Subcutaneous adipose tissue (tissue), 4 donors: Measurements from ENCODE around the gene RARRES1. TPM values are rescaled to one million over a fixed set of nuclear protein-coding genes. Genes with fewer than 3 reads are reported as not detected.

Source experiments
- total RNA-seq, 4 donors: library from RNA; depleted of rRNA; stranded (reverse); fragments of >200 nt; gene quantifications; one replicate each; pipeline ENCODE4 v1.1.0, GENCODE V29; 2016
- TF ChIP-seq, protein P1 (sequence below): fragments of 450-650 bp; IDR thresholded peaks from one replicate; pipeline ENCODE4 v1.5.1; 2016; ENCODE audit warnings: low read depth, mild to moderate bottlenecking, control low read depth, antibody characterized with exemption, moderate library complexity

RARRES1 gene
- total RNA-seq, 4 donors from 2014 or later, result 6.2 to 39.9 (median 8.2) TPM

DNA sequence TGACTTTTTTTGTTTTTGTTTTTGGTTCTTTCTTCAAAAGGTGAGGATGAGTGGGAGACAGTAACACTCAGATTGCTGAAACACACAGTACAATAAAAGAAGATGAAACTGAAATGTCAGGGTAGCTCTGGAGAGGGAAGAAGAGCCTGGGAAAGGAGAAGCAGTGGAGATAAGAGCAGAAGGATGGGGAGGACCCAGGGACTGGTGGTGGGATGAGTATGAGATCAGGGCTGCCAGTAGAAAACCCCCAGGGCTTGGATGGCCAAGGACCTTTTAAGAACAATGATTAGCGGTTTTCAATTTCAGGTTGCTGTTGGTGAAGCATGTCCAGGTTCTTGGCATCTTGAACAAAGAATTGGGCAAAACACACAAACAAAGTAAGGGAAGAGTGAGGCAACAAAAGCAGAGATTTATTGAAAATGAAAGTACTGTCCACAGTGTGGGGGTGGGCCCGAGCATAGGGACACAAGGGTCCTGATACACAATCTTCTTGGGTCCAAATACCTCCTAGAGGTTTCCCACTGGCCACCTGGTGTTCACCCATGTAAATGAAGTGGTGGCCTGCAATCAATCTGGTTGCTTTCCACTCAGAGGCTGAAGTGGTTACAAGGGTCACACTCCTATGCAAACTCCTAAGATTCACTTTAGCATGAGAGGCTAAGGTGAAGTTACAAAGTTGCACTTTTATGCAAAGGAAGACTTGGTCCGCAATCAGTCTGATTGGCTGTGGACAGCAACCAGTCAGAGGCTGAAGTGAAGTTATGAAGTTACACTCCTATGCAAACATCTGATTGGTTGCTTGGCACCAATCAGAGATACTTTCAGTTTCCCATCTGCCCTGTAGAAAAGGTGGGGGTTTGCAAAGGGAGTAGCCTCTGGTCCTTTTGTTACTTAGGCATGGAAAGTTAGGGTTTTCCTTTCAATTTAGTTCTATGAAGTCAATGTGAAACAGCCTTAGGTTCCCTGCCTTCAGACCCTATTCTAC lies 43.5 kb upstream of the RARRES1 start:
- TF ChIP-seq, protein P1, sequence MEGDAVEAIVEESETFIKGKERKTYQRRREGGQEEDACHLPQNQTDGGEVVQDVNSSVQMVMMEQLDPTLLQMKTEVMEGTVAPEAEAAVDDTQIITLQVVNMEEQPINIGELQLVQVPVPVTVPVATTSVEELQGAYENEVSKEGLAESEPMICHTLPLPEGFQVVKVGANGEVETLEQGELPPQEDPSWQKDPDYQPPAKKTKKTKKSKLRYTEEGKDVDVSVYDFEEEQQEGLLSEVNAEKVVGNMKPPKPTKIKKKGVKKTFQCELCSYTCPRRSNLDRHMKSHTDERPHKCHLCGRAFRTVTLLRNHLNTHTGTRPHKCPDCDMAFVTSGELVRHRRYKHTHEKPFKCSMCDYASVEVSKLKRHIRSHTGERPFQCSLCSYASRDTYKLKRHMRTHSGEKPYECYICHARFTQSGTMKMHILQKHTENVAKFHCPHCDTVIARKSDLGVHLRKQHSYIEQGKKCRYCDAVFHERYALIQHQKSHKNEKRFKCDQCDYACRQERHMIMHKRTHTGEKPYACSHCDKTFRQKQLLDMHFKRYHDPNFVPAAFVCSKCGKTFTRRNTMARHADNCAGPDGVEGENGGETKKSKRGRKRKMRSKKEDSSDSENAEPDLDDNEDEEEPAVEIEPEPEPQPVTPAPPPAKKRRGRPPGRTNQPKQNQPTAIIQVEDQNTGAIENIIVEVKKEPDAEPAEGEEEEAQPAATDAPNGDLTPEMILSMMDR, result no peak

DNA sequence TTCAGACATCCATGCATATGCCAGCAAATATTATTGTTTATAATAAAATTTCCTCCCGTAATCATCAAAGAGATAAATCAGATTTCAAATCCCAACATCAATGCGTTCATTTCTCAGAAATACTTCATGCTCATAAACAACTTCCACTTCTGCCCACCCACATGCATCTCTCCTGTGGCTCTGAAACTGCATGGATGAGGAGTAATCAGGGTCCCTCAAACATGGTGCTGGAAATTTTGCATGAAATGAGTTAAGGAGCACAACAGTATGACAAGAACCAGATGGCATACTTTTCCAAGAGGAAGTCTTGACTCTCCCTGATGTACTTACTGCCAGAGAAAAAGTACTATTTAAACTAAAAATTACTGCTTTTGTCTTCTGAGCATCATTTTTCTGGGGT lies 42.7 kb upstream of the RARRES1 start:
- TF ChIP-seq, protein P1, result no peak

DNA sequence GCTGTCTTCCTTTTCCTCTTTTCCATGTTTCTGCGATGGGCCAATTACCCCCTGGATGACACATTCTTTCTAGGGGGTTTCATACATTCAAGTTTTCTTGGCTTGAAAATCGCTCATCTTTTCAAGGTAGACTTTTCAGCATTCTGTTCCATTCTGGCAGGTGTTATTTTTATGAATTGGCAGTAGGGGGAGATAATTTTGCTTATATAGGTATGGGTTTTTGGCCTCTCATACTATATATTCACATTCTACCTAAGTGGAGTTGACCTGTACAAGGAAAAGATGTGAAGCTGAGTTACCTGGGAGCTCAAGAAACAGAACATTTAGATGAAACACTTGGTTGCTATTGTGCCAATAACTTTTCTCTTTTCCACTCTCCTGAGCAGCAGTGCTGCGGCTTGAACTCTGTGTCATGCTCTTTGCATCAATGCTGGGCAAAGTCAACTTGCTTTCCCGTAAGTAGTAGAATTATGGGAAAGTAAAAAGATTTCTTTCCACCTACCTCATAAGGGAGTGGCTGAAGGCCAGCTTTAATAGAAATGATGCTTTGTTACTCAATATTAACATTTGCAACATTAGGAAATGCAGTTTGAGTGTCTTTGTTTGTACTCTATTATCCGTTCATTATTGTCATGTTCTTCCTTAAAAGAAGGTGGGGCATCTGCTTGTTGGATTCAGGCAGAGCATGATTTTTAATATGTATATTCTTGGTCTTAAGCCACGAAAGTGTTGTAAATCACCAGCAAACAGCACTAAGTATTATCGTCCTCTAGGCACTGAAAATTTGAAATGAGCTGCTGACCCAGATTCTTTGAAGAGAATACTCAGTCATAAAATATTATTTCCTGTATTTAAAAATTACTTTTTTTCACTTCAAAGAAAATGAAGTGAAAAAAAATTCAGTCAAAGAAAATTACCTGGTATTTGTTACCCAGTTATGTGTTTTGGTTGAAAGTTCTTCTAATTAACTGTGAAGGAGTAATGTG lies 41.9 kb upstream of the RARRES1 start:
- TF ChIP-seq, protein P1, result no peak

DNA sequence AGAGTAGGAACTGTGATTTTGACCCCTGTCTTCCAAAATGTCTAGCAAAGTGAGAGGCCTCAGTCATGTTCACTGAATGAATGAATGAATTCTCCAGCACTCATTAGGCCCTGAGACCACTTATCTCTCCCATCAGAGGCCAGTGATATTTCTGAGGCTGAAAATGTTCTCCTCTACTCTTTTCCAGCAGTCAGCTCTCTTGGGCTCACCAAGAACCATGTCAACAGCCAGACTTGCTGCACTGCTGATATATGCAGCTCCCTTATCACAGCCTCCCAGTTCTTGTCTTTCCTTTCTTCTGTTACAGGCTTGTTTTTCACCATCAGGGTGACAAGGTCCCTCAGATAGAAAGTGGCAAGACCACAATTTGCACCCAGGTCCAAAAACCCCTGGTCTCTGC lies 40.9 kb upstream of the RARRES1 start:
- TF ChIP-seq, protein P1, result no peak

DNA sequence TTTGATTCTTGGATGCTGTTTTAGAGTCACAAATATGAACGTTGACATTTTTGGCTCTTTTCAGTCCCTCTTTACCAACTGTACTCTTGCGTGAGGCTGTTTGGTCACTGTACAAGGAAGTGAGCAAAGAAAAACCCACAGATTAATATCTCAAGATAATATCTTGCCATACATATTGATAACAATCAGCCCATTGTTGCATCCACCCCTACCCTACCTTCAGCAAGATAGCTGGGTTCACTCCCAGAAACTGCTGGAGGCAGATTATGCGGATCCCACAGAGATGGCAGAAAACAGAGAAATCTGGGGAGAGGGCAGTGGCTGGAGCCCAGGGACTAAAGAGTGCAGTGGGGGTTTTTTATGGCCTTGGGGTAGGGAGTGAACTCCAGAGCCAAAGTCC lies 39.7 kb upstream of the RARRES1 start:
- TF ChIP-seq, protein P1, result no peak

DNA sequence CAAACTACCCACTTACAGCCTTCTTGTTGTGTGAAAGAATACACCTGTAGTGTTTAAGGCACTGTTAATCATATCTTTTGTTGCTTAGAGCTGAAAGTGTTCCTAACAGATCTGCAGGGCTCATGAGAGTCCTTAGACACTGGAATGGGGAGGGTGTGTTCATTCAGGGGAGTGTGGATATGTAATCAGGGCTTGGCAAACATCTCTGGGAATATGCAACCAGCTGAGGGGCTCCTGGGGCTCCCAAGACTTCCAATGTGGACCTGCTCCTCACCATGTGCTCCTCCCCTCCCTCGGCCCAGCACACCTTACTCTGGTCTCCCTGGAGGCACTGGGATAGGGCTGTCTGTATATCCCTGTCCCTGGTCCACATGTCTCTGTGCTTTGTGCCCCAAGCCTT lies 39.3 kb upstream of the RARRES1 start:
- TF ChIP-seq, protein P1, result no peak
